HG03520 (cell line): ENCODE data around the gene TPRN.

Experiments used
- ATAC-seq: cut with Tn5 transposase; IDR thresholded peaks from one replicate; pipeline ENCODE4 v1.9.1; 2021; ENCODE audit warnings: mild to moderate bottlenecking, moderate library complexity; ENCODE audit not compliant: unreplicated experiment

TPRN gene

DNA sequence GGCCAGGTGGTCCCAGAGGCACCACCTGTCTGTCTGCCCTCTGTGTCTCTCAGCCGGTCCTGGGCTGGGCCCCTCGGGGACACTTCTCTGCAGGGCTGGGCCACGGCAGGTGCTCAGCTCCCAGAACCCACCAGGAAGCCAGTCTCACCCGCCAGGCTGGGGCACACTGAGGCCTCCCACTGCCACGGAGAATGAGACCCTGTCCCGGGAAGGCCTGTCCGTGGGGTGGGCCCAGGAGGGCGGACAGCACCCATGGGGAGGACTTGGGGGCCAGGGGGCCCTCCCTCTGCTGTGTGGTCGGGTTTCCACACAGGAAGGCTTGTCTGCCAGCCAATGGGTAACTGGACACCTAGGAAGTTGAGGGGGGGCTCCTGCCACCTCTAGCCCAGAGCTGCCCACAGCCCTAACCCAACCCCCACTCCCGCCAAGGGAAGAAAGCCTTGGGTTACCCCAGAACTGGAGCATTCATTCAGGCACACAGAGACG lies 36.4 kb upstream of the TPRN start:
- ATAC-seq = no peak

DNA sequence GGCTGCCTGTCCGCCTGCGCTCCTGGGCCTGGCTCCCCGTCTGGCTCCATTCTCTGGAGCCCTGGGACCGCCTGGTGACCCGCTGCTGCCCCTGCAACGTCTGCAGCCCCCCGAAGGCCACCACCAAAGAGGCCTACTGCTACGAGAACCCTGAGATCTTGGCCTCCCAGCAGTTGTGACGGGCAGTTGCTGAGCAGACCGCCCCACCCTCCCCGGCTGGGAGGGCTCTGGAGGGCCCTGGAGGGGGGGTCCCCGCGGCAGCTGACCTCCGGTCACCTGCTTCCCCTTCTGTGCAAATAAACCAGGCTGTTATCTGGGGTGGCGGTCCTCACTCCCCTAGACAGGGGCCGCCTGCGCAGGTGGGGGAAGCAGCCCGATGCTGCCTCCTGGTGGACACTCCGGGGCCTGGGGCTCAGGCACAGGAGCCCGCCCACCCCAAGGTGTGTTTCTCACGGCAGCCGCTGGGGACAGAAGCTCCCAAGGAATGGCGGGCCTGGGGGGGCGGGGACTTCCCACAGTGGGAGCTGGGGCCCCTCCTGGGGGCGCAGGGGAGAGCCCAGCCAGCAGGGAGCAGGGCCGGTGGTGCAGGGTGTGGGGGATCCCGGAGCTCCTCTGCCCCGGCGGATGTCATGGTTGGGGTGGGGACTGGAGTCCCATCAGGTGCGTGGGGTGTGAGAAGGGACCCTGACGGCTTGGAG lies 35.8 kb upstream of the TPRN start:
- peak; percentile 23 for ATAC-seq

DNA sequence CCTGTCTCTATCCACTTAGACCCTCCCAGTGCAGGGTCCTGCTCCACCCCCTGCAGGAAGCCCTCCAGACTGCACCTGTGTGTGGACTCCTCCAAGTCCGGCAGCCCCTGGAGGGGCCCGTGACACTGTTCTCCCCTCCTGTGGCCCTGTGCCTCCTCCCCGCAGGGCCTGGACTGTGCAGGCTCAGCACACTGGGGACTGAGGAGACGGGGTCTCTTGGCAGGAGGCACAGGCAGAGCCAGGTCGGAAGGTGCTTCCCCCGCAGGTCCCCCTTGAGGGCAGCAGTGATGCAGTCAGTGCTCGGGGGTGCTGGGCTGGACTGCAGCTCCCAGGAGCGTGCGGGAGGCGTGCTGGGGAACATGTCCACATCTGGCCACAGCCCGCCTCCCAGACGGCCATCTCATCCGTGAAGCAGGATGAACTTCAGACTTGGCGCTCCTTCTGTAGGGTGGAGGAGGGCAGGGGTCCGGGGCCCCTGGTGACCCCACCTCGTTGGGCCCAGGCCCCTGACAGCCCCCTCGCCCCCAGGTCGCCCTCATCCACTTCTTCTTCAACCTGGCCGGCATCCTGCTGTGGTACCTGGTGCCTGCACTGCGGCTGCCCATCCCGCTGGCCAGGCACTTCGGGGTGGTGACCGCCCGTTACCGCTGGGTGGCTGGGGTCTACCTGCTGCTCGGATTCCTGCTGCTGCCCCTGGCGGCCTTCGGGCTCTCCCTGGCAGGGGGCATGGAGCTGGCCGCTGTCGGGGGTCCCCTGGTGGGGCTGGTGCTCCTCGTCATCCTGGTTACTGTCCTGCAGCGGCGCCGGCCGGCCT lies 35.1 kb upstream of the TPRN start:
- ATAC-seq = no peak

- no peak for ATAC-seq
Observed at GRCh38 chr9:137234758-137235423, 34.4 kb upstream of the TPRN start.

DNA sequence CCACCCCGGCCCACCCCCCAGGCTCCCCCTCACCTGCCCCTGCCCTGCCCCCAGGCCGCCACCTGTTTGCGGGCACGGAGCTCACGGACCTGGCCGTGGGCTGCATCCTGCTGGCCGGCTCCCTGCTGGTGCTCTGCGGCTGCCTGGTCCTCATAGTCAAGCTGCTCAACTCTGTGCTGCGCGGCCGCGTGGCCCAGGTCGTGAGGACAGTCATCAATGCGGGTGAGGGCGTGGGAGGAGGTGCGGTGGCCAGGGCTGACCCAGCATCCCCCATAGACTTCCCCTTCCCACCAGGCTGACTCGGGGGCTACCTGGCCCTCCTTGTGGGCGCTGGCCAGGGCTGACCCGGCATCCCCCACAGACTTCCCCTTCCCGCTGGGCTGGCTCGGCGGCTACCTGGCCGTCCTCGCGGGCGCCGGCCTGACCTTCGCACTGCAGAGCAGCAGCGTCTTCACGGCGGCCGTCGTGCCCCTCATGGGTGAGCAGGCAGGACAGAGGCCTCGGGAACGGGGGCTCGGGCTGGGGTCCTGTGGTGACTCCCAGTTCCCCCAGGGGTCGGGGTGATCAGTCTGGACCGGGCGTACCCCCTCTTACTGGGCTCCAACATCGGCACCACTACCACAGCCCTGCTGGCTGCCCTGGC lies 33.6 kb upstream of the TPRN start:
- no peak for ATAC-seq

DNA sequence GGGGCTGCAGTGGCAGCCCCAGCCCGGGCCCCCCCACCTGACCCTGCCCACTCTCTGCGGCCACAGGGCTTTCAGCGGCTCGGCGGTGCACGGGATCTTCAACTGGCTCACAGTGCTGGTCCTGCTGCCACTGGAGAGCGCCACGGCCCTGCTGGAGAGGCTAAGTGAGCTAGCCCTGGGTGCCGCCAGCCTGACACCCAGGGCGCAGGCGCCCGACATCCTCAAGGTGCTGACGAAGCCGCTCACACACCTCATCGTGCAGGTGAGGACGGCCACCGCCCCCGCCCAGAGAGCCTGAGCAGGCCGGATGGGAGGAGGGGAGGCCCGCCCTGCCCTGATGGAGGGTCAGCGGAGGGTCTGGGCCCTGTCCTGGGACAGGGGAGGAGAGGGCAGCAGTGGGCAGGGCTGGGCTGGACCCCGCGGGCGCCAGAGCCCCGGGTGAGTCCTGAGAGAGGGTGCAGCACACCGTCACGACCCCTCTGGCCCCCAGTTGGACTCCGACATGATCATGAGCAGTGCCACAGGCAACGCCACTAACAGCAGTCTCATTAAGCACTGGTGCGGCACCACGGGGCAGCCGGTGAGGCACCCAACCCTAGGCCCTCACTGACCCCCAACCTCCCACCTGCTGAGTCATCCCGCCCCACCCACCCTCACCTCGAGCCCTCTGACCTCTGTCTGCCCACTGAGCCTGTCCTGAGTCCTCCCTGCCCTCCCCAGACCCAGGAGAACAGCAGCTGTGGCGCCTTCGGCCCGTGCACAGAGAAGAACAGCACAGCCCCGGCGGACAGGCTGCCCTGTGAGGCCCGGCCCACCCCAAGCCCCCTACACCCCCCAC lies 32.8 kb upstream of the TPRN start:
- ATAC-seq = no peak

GRCh38 chr9:137232510-137232909 lies 32.0 kb upstream of the TPRN start:
- ATAC-seq = no peak

- ATAC-seq = no peak
Observed at GRCh38 chr9:137232101-137232500, 31.6 kb upstream of the TPRN start.

GRCh38 chr9:137231372-137232039 lies 31.0 kb upstream of the TPRN start:
- ATAC-seq = no peak

- ATAC-seq = no peak
Observed at GRCh38 chr9:137230705-137231371, 30.3 kb upstream of the TPRN start, which contains the start of gene SLC34A3. Gene SLC34A3, plus strand, starts transcription at chr9:137230901. Its CDS starts 802 bp downstream, at chr9:137231703.

DNA sequence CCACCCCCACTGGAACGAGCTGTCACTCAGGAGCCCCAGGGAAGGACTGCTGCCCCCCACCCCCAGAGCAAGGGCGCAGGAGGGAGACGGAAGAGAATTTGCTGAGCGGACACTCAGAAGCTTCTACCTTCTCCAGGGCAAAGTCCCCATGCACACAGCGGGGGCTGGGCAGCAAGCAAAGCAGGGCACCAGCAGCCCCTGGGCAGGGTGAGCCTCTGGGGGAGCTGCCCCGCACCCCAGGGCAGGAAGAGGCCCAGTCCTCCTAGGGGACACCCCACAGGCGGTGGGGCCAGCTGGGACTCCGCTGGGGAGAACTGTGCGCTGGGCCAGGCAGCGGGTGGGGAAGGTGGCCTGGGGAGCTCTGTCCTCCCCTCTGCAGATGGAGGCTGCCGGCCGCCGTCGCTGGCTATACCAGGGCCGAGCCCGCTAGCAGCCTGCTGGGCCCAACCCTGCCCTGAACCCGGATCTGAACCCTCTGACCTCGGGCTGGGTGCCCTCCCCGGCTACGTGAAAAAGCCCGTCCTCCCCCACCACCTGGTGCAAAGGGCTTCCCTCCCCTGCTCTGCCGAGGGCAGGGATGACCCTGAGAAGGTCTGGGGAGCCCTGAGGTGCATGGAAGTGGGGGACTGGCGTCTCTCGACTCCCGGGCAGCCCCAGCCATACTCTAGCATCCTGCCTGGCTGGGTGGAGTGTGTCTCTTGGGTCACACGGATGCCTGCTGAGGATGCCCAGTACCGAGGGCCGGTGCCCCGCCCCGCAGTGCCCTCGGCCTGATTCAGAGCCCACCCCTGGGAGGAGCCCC lies 29.6 kb upstream of the TPRN start:
- ATAC-seq = no peak

- no peak for ATAC-seq
Observed at GRCh38 chr9:137228968-137229896, 28.7 kb upstream of the TPRN start.

DNA sequence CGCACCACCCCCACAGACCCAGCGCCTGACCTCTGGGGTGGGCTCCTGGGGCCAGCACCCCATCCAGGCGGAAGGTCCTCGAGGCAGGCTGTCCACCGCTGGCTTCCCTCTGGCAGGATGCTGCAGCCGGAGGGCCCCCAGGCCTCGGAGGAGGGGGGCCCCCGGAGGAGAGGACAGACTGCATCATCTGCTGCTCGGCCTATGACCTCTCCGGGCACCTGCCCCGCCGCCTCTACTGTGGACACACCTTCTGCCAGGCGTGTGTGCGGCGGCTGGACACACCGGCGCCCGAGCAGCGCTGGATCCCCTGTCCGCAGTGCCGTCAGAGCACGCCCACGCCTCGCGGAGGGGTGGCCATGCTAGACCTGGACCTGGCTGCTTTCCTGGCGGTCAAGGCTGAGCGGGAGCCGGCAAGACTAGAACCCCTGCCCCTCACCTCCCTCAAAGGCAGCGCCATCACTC lies 28.0 kb upstream of the TPRN start:
- ATAC-seq = no peak

GRCh38 chr9:137227853-137228505 lies 27.4 kb upstream of the TPRN start:
- no peak for ATAC-seq

DNA sequence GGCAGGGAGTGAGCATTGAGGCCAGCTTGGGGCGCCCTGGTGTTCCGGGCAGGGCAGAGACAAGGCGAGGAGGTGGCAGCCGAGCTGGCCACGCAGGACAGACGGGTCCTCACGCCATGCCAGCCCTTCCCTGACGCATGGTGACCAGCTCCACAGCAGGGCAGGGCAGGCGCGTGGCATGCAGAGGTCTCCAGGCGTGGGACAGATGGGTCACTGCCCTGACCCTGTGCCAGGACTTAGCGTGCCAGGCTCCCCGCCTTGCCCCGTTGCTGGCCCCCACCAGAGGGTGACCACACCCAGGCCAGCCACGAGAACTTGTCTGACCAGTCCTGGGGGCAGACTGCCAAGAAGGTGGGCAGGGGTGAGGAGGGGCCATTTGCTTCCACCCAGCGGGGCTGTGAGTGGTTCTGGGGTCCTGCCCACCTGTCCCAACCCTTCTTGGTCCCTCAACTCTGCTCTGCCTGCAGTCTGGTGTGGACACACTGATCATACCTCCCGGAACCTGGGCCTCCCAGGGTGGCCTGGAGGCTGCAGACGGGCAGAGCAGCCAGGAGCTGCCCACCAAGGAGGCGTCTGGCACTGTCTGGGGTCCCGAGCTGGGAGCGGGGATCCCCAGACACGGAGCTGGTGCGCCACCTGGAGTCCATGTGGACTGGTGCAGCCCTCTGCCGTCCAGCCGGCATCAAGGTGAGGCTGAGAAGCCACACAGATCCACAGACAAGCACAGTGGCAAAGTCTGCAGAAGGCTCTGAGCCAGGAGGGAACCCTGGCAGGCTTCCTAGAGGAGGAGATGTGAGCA lies 26.7 kb upstream of the TPRN start, which contains the start of gene RNF224:
Gene RNF224, plus strand, starts transcription at position 449 of the 799 bp plus-strand sequence. CDS start 834 bp downstream, outside the sequence.
- ATAC-seq = no peak
